ENCODE data around the gene HEG1.

HEG1 gene

GRCh38 chr3:125005222-125005621, 50.6 kb downstream of the HEG1 start:
- Histone ChIP-seq H3K4me3 (ENCODE audit: severe bottlenecking) (no peak overlapping the region), H3K9me3 (ENCODE audit: severe bottlenecking) (no peaks in the 10 kb centered on the region), H3K4me1 (ENCODE audit: insufficient read depth, poor library complexity, severe bottlenecking) (no peaks in the 10 kb centered on the region), H3K36me3 (ENCODE audit: low read depth) (peaks cover 87% of the 10 kb centered on the region), H3K27ac (ENCODE audit: poor library complexity, severe bottlenecking) (no peak overlapping the region), H3K27me3 (ENCODE audit: insufficient read depth, poor library complexity, severe bottlenecking) (no peaks in the 10 kb centered on the region)
- ATAC-seq (ENCODE audit: low read depth) (no peak), DNase-seq (ENCODE audit: low spot score) (no peak)
- TF ChIP-seq CTCF (IDR thresholded peaks at IDR 0.05; ENCODE audit: poor library complexity, severe bottlenecking) = no peak

- H3K36me3 ChIP-seq (ENCODE audit: low read depth) = peaks cover 75% of the 10 kb centered on the region
- no peaks in the 10 kb centered on the region for H3K27me3 ChIP-seq (ENCODE audit: insufficient read depth, poor library complexity, severe bottlenecking)
- TF ChIP-seq CTCF (IDR thresholded peaks at IDR 0.05; ENCODE audit: poor library complexity, severe bottlenecking) = no peak
- no peak for DNase-seq (ENCODE audit: low spot score)
- H3K27ac ChIP-seq (ENCODE audit: poor library complexity, severe bottlenecking) = no peak overlapping the region
- H3K4me1 ChIP-seq (ENCODE audit: insufficient read depth, poor library complexity, severe bottlenecking) = no peaks in the 10 kb centered on the region
- no peak for ATAC-seq (ENCODE audit: low read depth)
- no peaks in the 10 kb centered on the region for H3K9me3 ChIP-seq (ENCODE audit: severe bottlenecking)
- H3K4me3 ChIP-seq (ENCODE audit: severe bottlenecking) = no peak overlapping the region
These were observed 51.8 kb downstream of the HEG1 start for GRCh38 chr3:125003859-125004595.

GRCh38 chr3:125003369-125003853, 52.4 kb downstream of the HEG1 start:
- Histone ChIP-seq H3K27ac (ENCODE audit: poor library complexity, severe bottlenecking) (no peak overlapping the region), H3K36me3 (ENCODE audit: low read depth) (peaks cover 69% of the 10 kb centered on the region)
- no peak for DNase-seq (ENCODE audit: low spot score)

GRCh38 chr3:125002414-125003368, 53.1 kb downstream of the HEG1 start:
- no peak overlapping the region for H3K27ac ChIP-seq (ENCODE audit: poor library complexity, severe bottlenecking)
- peaks cover 65% of the 10 kb centered on the region for H3K36me3 ChIP-seq (ENCODE audit: low read depth)
- H3K4me3 ChIP-seq (ENCODE audit: severe bottlenecking) = no peak overlapping the region
- no peaks in the 10 kb centered on the region for H3K9me3 ChIP-seq (ENCODE audit: severe bottlenecking)
- DNase-seq (ENCODE audit: low spot score) (no peak), ATAC-seq (ENCODE audit: low read depth) (no peak)
- TF ChIP-seq CTCF (IDR thresholded peaks at IDR 0.05; ENCODE audit: poor library complexity, severe bottlenecking) = no peak
- no peaks in the 10 kb centered on the region for H3K4me1 ChIP-seq (ENCODE audit: insufficient read depth, poor library complexity, severe bottlenecking)
- no peaks in the 10 kb centered on the region for H3K27me3 ChIP-seq (ENCODE audit: insufficient read depth, poor library complexity, severe bottlenecking)

More at GRCh38 chr3:125003369-125003853, 52.4 kb downstream of the HEG1 start:
- Histone ChIP-seq H3K4me3 (ENCODE audit: severe bottlenecking) (no peak overlapping the region), H3K27me3 (ENCODE audit: insufficient read depth, poor library complexity, severe bottlenecking) (no peaks in the 10 kb centered on the region), H3K9me3 (ENCODE audit: severe bottlenecking) (no peaks in the 10 kb centered on the region), H3K4me1 (ENCODE audit: insufficient read depth, poor library complexity, severe bottlenecking) (no peaks in the 10 kb centered on the region)
- ATAC-seq (ENCODE audit: low read depth) = no peak
- TF ChIP-seq CTCF (IDR thresholded peaks at IDR 0.05; ENCODE audit: poor library complexity, severe bottlenecking) = no peak

Data from RWPE2 (cell line).